Measurements from ENCODE around the gene SV2B. TPM values are rescaled to one million over a fixed set of nuclear protein-coding genes. Genes with fewer than 3 reads are reported as not detected.

The SV2B gene
- total and polyA plus RNA-seq, 2 experiments from 2014 or later = 0.17 to 2.2 TPM

- Histone ChIP-seq H4K20me1 (ENCODE audit: insufficient read depth, poor library complexity, severe bottlenecking) (no peaks in the 10 kb centered on the region), H3K79me2 (no peaks in the 10 kb centered on the region), H3K27ac (no peak overlapping the region), H3K4me3 (no peak overlapping the region), H3K4me2 (no peak overlapping the region), H3K27me3 (no peaks in the 10 kb centered on the region), H2AFZ (no peak overlapping the region), H3K4me1 (ENCODE audit: insufficient read depth) (no peaks in the 10 kb centered on the region), H3K36me3 (replicated peaks; ENCODE audit: insufficient read depth, low read depth) (no peaks in the 10 kb centered on the region), H3K9me3 (ENCODE audit: low read depth) (no peaks in the 10 kb centered on the region), H3K9me2 (replicated peaks; ENCODE audit: insufficient read depth) (no peaks in the 10 kb centered on the region)
- no peak for DNase-seq (ENCODE audit: low spot score)
- TF ChIP-seq CTCF (IDR thresholded peaks at IDR 0.05; ENCODE audit: poor library complexity) = no peak
- TF ChIP-seq EZH2 (IDR thresholded peaks at IDR 0.05; ENCODE audit: borderline replicate concordance) = no peak
- no peak for TF ChIP-seq EZH2phosphoT487 (IDR thresholded peaks at IDR 0.05; ENCODE audit: low read depth, severe bottlenecking, unreplicated experiment)
- WGBS (ENCODE audit: low lambda C conversion rate, missing lambda C conversion rate) = 62% methylated on average over 2 of the region's 2 CpGs
These were observed 93.3 kb downstream of the SV2B start for GRCh38 chr15:91193378-91193720.

- Histone ChIP-seq H3K4me1 (ENCODE audit: insufficient read depth) (no peaks in the 10 kb centered on the region), H2AFZ (no peak overlapping the region), H3K4me2 (no peak overlapping the region), H4K20me1 (ENCODE audit: insufficient read depth, poor library complexity, severe bottlenecking) (no peaks in the 10 kb centered on the region), H3K79me2 (no peaks in the 10 kb centered on the region), H3K27ac (no peak overlapping the region), H3K9me3 (ENCODE audit: low read depth) (no peaks in the 10 kb centered on the region), H3K36me3 (replicated peaks; ENCODE audit: insufficient read depth, low read depth) (no peaks in the 10 kb centered on the region), H3K4me3 (no peak overlapping the region), H3K27me3 (no peaks in the 10 kb centered on the region), H3K9me2 (replicated peaks; ENCODE audit: insufficient read depth) (no peaks in the 10 kb centered on the region)
- 88% methylated on average over 4 of the region's 4 CpGs for WGBS (ENCODE audit: low lambda C conversion rate, missing lambda C conversion rate)
- DNase-seq (ENCODE audit: low spot score) = no peak
- TF ChIP-seq CTCF (IDR thresholded peaks at IDR 0.05; ENCODE audit: poor library complexity) (no peak), EZH2 (IDR thresholded peaks at IDR 0.05; ENCODE audit: borderline replicate concordance) (no peak), EZH2phosphoT487 (IDR thresholded peaks at IDR 0.05; ENCODE audit: low read depth, severe bottlenecking, unreplicated experiment) (no peak)
These were observed 96.1 kb downstream of the SV2B start for GRCh38 chr15:91196127-91196526.

- Histone ChIP-seq H3K4me1 (ENCODE audit: insufficient read depth) (no peaks in the 10 kb centered on the region), H2AFZ (no peak overlapping the region), H3K4me2 (no peak overlapping the region), H3K9me3 (ENCODE audit: low read depth) (no peaks in the 10 kb centered on the region), H3K27ac (no peak overlapping the region), H4K20me1 (ENCODE audit: insufficient read depth, poor library complexity, severe bottlenecking) (no peaks in the 10 kb centered on the region), H3K36me3 (replicated peaks; ENCODE audit: insufficient read depth, low read depth) (no peaks in the 10 kb centered on the region), H3K4me3 (no peak overlapping the region), H3K9me2 (replicated peaks; ENCODE audit: insufficient read depth) (no peaks in the 10 kb centered on the region), H3K27me3 (no peaks in the 10 kb centered on the region), H3K79me2 (no peaks in the 10 kb centered on the region)
- no peak for DNase-seq (ENCODE audit: low spot score)
- TF ChIP-seq EZH2 (IDR thresholded peaks at IDR 0.05; ENCODE audit: borderline replicate concordance) (no peak), EZH2phosphoT487 (IDR thresholded peaks at IDR 0.05; ENCODE audit: low read depth, severe bottlenecking, unreplicated experiment) (no peak), CTCF (IDR thresholded peaks at IDR 0.05; ENCODE audit: poor library complexity) (no peak)
- WGBS (ENCODE audit: low lambda C conversion rate, missing lambda C conversion rate) = 41% methylated on average over 5 of the region's 5 CpGs
These were observed 96.7 kb downstream of the SV2B start for GRCh38 chr15:91196768-91197167.

GRCh38 chr15:91199511-91199910 is 99.5 kb downstream of the SV2B start:
- Histone ChIP-seq H3K9me2 (replicated peaks; ENCODE audit: insufficient read depth) (no peaks in the 10 kb centered on the region), H3K4me3 (no peak overlapping the region), H3K27me3 (peaks cover 8% of the 10 kb centered on the region), H3K79me2 (no peaks in the 10 kb centered on the region), H2AFZ (no peak overlapping the region), H3K4me1 (ENCODE audit: insufficient read depth) (no peaks in the 10 kb centered on the region), H3K9me3 (ENCODE audit: low read depth) (no peaks in the 10 kb centered on the region), H3K36me3 (replicated peaks; ENCODE audit: insufficient read depth, low read depth) (no peaks in the 10 kb centered on the region), H4K20me1 (ENCODE audit: insufficient read depth, poor library complexity, severe bottlenecking) (no peaks in the 10 kb centered on the region), H3K27ac (no peak overlapping the region), H3K4me2 (no peak overlapping the region)
- 91% methylated on average over 7 of the region's 7 CpGs for WGBS (ENCODE audit: low lambda C conversion rate, missing lambda C conversion rate)
- TF ChIP-seq EZH2 (IDR thresholded peaks at IDR 0.05; ENCODE audit: borderline replicate concordance) = no peak
- no peak for TF ChIP-seq EZH2phosphoT487 (IDR thresholded peaks at IDR 0.05; ENCODE audit: low read depth, severe bottlenecking, unreplicated experiment)
- TF ChIP-seq CTCF (IDR thresholded peaks at IDR 0.05; ENCODE audit: poor library complexity) = no peak
- no peak for DNase-seq (ENCODE audit: low spot score)
